GM21825 (cell line): ENCODE data around the gene GPR27.

Experiments
- ATAC-seq: cut with Tn5 transposase; IDR thresholded peaks from one replicate; pipeline ENCODE4 v1.9.1; 2021; ENCODE audit warnings: mild to moderate bottlenecking, moderate library complexity; ENCODE audit not compliant: unreplicated experiment

GPR27 gene

GRCh38 chr3:71732637-71733036 is 21.0 kb upstream of the GPR27 start:
- ATAC-seq = no peak

DNA sequence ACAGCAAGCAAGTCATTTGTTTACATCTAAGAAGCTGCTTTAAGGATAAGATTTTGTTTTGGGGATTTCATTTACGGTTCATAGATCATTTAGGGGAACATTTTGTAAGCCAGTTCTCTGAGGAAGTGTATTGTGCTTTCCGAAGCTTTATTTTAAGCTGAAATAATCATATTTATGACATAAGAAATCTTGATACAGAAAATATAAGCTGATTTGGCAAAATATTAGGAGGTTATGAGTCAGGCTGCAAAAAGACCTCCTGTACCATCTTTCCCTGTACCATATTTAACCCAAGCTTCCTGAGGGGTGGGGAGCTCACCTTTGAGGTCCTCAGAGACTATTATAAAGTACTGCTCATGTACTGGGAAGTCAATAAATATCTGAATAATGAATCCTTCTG is 20.3 kb upstream of the GPR27 start:
- ATAC-seq = no peak

- no peak for ATAC-seq
Observed at GRCh38 chr3:71734881-71735280, 18.8 kb upstream of the GPR27 start.

GRCh38 chr3:71742621-71743020 is 11.0 kb upstream of the GPR27 start:
- no peak for ATAC-seq

GRCh38 chr3:71744738-71745137 is 8.9 kb upstream of the GPR27 start:
- no peak for ATAC-seq

DNA sequence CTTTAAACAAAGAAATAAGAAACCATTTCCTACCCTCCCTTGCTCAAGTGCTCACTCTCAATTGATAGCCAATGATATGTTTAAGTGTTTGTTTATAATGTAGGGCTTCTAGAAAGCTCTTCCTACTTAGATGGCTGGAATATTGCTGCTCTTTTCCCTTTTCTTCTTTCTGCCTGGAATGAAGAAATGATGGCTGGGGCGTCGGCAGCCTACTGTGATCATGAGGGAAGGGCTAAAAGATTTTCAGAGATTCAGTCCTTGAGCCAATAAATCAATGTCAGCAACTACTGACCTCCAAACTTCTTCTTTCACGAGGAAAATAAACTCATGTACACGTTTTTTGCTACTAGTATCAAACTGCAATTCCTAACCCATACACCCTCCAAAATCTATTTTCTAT is 2.1 kb upstream of the GPR27 start:
- no peak for ATAC-seq

- ATAC-seq = no peak
Observed at GRCh38 chr3:71752831-71753700, 589 bp upstream of the GPR27 start.

DNA sequence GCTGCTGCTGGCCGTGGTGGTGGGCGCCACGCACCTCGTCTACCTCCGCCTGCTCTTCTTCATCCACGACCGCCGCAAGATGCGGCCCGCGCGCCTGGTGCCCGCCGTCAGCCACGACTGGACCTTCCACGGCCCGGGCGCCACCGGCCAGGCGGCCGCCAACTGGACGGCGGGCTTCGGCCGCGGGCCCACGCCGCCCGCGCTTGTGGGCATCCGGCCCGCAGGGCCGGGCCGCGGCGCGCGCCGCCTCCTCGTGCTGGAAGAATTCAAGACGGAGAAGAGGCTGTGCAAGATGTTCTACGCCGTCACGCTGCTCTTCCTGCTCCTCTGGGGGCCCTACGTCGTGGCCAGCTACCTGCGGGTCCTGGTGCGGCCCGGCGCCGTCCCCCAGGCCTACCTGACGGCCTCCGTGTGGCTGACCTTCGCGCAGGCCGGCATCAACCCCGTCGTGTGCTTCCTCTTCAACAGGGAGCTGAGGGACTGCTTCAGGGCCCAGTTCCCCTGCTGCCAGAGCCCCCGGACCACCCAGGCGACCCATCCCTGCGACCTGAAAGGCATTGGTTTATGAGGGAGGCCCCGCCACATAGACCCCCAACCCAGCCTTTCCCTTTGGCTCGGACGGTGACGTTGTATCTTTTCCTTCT is 1.1 kb downstream of the GPR27 start:
- ATAC-seq = no peak

DNA sequence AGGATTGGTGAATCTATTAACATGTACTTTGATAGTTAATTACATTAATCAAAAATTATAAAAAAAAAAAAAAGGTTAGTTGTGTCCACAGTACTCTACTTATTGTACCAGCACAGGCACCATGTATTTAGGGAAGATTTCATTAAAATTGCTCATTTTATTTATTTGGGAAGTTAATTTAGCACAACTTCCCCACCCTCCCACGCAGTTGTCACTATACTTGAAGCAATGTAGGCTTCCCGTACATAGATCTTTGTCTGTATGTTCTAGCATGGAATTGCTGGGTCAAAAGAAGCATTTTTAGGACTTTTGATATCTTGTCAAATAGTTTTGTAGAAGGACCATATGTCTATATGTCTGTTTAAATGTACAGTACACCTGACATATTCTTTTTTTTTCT is 4.4 kb downstream of the GPR27 start:
- ATAC-seq = no peak

GRCh38 chr3:71759401-71759800 is 5.7 kb downstream of the GPR27 start:
- no peak for ATAC-seq

DNA sequence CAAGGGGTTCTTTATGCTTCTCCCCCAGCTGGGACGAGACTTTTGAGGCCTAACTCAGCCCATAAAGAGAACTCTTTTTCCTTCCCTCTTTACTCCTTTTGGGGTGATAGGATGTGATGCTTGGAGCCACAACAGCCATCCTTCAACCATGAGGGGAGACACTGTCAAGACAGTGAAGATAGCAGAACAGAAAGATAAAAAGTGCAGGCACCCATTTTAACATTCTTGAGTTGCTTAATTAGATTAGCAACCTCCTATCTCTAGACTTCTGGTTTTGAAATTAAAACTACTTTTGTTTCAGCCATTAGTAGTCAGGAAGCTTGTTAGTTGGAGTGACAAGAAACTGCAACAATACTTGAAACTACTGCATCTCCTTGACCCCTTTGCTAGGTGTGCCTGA is 6.5 kb downstream of the GPR27 start:
- ATAC-seq = no peak

- no peak for ATAC-seq
Observed at GRCh38 chr3:71763426-71763825, 9.8 kb downstream of the GPR27 start.

DNA sequence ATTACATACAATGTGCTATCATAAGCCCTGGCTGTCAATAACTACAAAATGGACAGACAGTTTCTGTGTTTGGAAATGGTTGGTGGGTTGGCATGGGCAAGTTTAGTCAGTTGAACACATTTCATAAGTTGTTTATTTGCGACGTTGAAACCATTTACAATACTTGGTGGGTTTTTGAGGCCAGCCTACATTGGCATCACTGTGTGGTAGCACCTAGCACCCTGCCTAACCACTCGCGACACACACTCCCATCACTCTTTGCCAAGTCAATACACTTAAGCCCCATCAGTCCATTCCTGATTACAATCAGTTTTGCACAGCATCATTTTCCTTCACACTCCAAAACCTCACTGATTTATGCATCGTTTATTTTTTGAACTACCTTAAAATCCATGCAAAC is 17.5 kb downstream of the GPR27 start:
- no peak for ATAC-seq

DNA sequence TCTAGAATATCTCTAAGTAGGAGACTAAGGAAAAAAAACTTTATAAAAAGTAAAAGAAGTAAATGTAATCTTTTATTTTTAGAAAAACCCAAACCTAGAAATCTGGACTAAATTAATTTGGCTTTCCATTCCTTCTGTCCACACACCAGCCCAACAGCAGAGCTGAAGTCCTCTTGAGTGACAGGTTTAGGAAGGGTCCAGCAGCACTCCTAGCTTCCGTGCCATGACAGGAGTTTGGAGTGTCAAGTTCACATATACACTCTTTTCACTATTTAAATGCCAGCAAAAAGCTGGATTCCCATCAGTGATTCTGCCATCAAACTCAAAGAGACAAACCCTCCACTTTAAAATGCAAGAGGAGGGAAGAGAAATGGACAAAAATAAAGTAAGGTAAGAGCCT is 18.2 kb downstream of the GPR27 start:
- no peak for ATAC-seq

DNA sequence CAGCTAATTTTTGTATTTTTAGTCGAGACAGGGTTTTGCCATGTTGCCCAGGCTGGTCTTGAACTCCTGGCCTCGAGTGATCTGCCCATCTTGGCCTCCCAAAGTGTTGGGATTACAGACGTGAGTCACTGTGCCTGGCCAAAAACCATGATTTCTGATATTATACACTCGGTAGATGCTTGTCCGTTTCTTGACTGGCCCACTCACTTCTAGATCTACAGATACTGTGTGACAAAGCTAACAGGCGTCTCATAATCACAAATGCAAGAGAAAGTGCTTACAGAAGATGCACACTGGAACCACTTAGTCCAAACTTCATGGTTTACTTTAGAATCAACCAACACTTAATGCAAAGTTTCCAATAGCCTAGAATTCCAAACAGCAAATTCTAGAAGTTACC is 22.9 kb downstream of the GPR27 start:
- ATAC-seq = no peak

- ATAC-seq = no peak
Observed at GRCh38 chr3:71778353-71778752, 24.7 kb downstream of the GPR27 start.

DNA sequence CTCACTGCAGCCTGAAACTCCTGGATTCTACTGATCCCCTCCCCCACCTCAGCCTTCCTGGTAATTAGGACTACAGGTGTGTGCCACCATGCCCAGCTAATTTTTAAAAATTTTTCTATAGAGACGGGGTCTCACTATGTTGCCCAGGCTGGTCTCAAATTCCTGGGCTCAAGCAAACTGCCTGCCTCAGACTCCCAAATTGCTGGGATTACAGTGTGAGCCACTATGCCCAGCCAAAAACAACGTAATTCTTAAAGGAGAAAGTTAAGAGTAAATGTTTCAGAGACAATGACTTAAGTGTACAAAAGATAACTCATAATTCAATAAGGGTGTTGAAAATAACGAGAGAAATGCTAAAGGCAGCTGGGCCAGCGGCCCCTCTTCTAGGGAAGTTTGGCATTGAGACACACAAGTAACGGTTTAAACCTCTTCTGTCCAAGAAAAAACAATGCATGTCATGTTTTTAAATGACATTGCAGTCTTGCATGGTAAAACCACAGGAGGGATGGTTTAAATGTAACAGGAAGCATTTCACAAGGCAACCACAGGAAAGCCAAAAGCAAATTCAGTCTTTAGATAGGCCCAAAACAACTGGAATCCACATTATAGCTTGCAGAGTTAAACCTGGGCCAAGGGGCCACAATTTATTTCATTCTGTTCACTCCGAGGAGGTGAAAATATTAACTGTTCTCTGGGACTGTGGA is 26.2 kb downstream of the GPR27 start:
- ATAC-seq = no peak

- ATAC-seq = no peak
Observed at GRCh38 chr3:71780430-71780829, 26.8 kb downstream of the GPR27 start.

DNA sequence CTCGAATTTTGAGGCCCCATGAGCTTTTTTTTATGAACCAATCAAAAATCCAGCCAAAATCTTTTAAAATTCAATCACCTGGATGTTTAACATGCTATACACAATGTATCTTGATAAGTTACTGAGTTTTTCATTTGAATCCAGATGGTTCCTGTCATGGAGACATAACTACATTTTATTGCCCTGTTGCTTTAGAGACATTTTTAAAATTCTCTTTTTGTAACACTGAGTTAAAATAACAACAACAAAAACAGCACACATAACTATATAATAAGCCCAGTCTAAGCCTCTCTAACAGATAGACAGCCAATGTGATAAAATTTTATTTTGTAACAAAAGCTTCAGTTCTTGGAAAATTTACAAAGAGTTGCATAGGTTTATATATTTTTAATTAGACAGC is 29.5 kb downstream of the GPR27 start:
- no peak for ATAC-seq

GRCh38 chr3:71784201-71784913 is 30.7 kb downstream of the GPR27 start:
- no peak for ATAC-seq

GRCh38 chr3:71784914-71785531 is 31.4 kb downstream of the GPR27 start, which contains the start of gene PROK2:
Gene PROK2, minus strand, starts transcription at chr3:71785148. Its CDS starts 96 bp downstream, at chr3:71785052.
- ATAC-seq = no peak
